Ishikawa (cell line): Measurements from ENCODE around the gene MYCBP2.

Source experiments
- CEBPB ChIP-seq: IDR thresholded peaks from 2 replicates; pipeline ENCODE4 v1.6.1; 2012
- CREB1 ChIP-seq: IDR thresholded peaks from 2 replicates; pipeline ENCODE4 v1.6.1; 2012; ENCODE audit warnings: low read depth
- EGR1 ChIP-seq: IDR thresholded peaks from 2 replicates; pipeline ENCODE4 v1.6.1; 2012
- EP300 ChIP-seq: IDR thresholded peaks from 2 replicates; pipeline ENCODE4 v1.6.1; 2012; ENCODE audit warnings: borderline replicate concordance
- FOXM1 ChIP-seq: IDR thresholded peaks from 2 replicates; pipeline ENCODE4 v1.6.1; 2012; ENCODE audit warnings: low read depth, borderline replicate concordance
- MAX ChIP-seq: IDR thresholded peaks from 2 replicates; pipeline ENCODE4 v1.6.1; 2012
- NFIC ChIP-seq: IDR thresholded peaks from 2 replicates; pipeline ENCODE4 v1.6.1; 2012
- RAD21 ChIP-seq: IDR thresholded peaks from 2 replicates; pipeline ENCODE4 v1.6.1; 2012; ENCODE audit warnings: low read depth
- REST ChIP-seq: IDR thresholded peaks from 2 replicates; pipeline ENCODE4 v1.6.1; 2012; ENCODE audit warnings: low read depth, mild to moderate bottlenecking
- TAF1 ChIP-seq: IDR thresholded peaks from 2 replicates; pipeline ENCODE4 v1.6.1; 2012; ENCODE audit warnings: low read depth, mild to moderate bottlenecking
- TCF12 ChIP-seq: IDR thresholded peaks from 2 replicates; pipeline ENCODE4 v1.6.1; 2012; ENCODE audit warnings: low read depth
- TEAD4 ChIP-seq: IDR thresholded peaks from 2 replicates; pipeline ENCODE4 v1.6.1; 2012
- USF1 ChIP-seq: IDR thresholded peaks from 2 replicates; pipeline ENCODE4 v1.6.1; 2012
- YY1 ChIP-seq: IDR thresholded peaks from 2 replicates; pipeline ENCODE4 v1.6.1; 2012; ENCODE audit warnings: low read depth
- ZBTB7A ChIP-seq: IDR thresholded peaks from 2 replicates; pipeline ENCODE4 v1.6.1; 2012; ENCODE audit warnings: low read depth

The MYCBP2 gene

GRCh38 chr13:77168237-77168636, 158.7 kb downstream of the MYCBP2 start:
- TF ChIP-seq NFIC (no peak), TAF1 (no peak), TCF12 (no peak), YY1 (no peak), FOXM1 (no peak), REST (no peak), EGR1 (no peak), TEAD4 (no peak), RAD21 (no peak), CREB1 (no peak)

- TF ChIP-seq CEBPB: no peak
- no peak for TF ChIP-seq REST
- TF ChIP-seq FOXM1: no peak
- no peak for TF ChIP-seq ZBTB7A
- TF ChIP-seq TCF12: no peak
- no peak for TF ChIP-seq EP300
- TF ChIP-seq MAX: no peak
- TF ChIP-seq USF1: no peak
- TF ChIP-seq CREB1: no peak
- TF ChIP-seq TAF1: no peak
- TF ChIP-seq TEAD4: no peak
- TF ChIP-seq NFIC: no peak
- TF ChIP-seq RAD21: no peak
These were observed 176.2 kb downstream of the MYCBP2 start for GRCh38 chr13:77150651-77151050.

- no peak for TF ChIP-seq ZBTB7A
- no peak for TF ChIP-seq TEAD4
These were observed 183.5 kb downstream of the MYCBP2 start for GRCh38 chr13:77143431-77143830.

- no peak for TF ChIP-seq ZBTB7A
- no peak for TF ChIP-seq EGR1
- no peak for TF ChIP-seq USF1
- TF ChIP-seq REST: no peak
- TF ChIP-seq MAX: no peak
- TF ChIP-seq YY1: no peak
- no peak for TF ChIP-seq FOXM1
- TF ChIP-seq TCF12: no peak
- no peak for TF ChIP-seq TAF1
- no peak for TF ChIP-seq RAD21
- TF ChIP-seq EP300: no peak
- no peak for TF ChIP-seq TEAD4
- TF ChIP-seq CREB1: no peak
- TF ChIP-seq NFIC: no peak
- TF ChIP-seq CEBPB: no peak
These were observed 187.6 kb downstream of the MYCBP2 start for GRCh38 chr13:77139306-77139705.

GRCh38 chr13:77138813-77139212, 188.1 kb downstream of the MYCBP2 start:
- TF ChIP-seq USF1: no peak
- TF ChIP-seq RAD21: no peak
- no peak for TF ChIP-seq FOXM1
- TF ChIP-seq TAF1: no peak
- TF ChIP-seq EGR1: no peak
- TF ChIP-seq YY1: no peak
- no peak for TF ChIP-seq CEBPB
- TF ChIP-seq NFIC: no peak
- no peak for TF ChIP-seq REST
- TF ChIP-seq TCF12: no peak
- no peak for TF ChIP-seq TEAD4
